Measurements from ENCODE around the gene UST.

The UST gene

DNA sequence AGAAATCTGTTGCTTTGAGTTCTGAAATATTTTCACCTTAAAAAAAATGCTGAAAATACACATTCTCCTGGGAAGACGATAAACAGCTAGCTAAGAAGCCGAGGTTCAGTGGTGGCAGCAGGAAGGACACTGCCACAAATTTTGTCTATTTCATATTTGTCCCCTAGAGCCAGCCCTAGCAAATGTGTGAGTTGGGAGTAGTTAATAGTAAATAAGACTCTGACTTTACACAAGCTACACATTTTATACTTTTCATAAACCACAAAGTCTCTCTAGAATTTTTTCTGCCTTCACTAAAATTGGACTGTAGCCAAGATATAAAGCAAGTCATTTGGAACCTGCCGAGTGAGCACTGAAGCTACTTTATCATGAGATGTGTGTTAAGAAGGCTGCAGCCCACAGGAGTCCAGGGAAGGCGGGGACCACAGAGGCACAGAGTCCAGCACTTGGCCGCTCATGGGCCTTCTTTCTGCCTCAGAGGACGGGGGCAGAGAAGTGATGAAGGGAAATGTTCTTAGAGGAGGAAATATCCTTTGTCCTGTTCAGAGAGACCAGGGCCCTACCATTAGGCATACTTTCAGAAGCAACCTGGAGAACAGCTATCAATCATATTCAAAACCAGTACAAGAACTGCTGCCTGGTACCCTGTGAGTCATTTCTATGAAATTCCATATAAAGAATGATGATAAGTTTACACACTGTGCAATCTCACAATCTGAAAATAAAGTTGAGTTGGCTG lies 329.0 kb downstream of the UST start:
- no peak overlapping the region for H3K27ac Mint-ChIP-seq
- H3K4me3 Mint-ChIP-seq, result no peak overlapping the region
- H3K9me3 Mint-ChIP-seq, result peaks cover 5% of the 10 kb centered on the region
- H3K4me1 Mint-ChIP-seq, result peaks cover 13% of the 10 kb centered on the region
- DNase-seq, result no peak
- peaks cover 2% of the 10 kb centered on the region for H3K27me3 Mint-ChIP-seq (ENCODE audit: low read depth, poor library complexity)
- peaks cover 52% of the 10 kb centered on the region for H3K36me3 Mint-ChIP-seq (ENCODE audit: low read depth)
- TF ChIP-seq, protein P1, sequence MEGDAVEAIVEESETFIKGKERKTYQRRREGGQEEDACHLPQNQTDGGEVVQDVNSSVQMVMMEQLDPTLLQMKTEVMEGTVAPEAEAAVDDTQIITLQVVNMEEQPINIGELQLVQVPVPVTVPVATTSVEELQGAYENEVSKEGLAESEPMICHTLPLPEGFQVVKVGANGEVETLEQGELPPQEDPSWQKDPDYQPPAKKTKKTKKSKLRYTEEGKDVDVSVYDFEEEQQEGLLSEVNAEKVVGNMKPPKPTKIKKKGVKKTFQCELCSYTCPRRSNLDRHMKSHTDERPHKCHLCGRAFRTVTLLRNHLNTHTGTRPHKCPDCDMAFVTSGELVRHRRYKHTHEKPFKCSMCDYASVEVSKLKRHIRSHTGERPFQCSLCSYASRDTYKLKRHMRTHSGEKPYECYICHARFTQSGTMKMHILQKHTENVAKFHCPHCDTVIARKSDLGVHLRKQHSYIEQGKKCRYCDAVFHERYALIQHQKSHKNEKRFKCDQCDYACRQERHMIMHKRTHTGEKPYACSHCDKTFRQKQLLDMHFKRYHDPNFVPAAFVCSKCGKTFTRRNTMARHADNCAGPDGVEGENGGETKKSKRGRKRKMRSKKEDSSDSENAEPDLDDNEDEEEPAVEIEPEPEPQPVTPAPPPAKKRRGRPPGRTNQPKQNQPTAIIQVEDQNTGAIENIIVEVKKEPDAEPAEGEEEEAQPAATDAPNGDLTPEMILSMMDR (IDR thresholded peaks at IDR 0.05), result no peak

DNA sequence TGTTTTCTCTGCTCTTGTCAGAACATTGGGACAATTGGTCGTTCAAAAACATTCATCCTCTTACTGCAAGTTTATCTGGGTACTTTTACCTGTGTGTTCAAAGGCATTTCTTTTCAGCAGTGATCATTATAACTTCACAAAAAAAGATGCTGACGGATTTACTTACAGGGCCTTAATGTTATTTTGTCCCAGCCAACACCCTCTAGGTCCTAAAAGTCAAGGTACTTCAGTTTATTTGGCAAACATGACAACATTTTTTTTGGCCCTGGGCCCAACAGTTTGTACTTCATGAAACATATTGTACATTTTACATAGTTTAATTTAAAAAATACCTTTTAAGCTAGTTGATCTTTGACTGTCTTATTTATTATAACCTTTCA lies 329.5 kb downstream of the UST start:
- H3K27ac Mint-ChIP-seq, result no peak overlapping the region

DNA sequence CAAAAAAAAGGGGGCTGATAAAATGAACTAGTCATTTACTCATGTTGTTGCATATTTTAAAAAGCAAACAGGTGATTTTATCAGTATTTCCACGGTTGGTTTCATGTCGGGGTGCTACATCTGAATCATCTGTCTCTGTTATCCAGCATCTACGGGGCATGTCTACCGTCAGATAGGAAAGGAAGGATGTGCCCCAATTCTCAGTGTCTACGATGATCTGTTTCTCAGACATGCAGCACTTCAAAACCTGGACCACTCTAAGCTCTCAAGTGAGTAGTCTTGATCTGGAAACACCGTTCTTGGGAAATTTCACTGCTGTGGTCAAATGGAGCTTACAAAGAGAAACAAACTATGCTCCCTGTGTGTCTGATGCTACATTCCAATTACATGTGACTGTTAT lies 330.4 kb downstream of the UST start:
- no peak for DNase-seq
- no peak overlapping the region for H3K4me3 Mint-ChIP-seq
- H3K36me3 Mint-ChIP-seq (ENCODE audit: low read depth), result peaks cover 45% of the 10 kb centered on the region
- peaks cover 2% of the 10 kb centered on the region for H3K27me3 Mint-ChIP-seq (ENCODE audit: low read depth, poor library complexity)
- peaks cover 5% of the 10 kb centered on the region for H3K9me3 Mint-ChIP-seq
- no peak overlapping the region for H3K27ac Mint-ChIP-seq
- H3K4me1 Mint-ChIP-seq, result peaks cover 17% of the 10 kb centered on the region
- TF ChIP-seq, protein P1 (IDR thresholded peaks at IDR 0.05), result no peak

More for the DNA sequence above, 329.5 kb downstream of the UST start:
- Mint-ChIP-seq H3K9me3 (peaks cover 5% of the 10 kb centered on the region), H3K36me3 (ENCODE audit: low read depth) (peaks cover 52% of the 10 kb centered on the region), H3K4me1 (peaks cover 17% of the 10 kb centered on the region), H3K27me3 (ENCODE audit: low read depth, poor library complexity) (peaks cover 2% of the 10 kb centered on the region), H3K4me3 (no peak overlapping the region)
- TF ChIP-seq, protein P1 (IDR thresholded peaks at IDR 0.05), result no peak
- DNase-seq, result no peak

DNA sequence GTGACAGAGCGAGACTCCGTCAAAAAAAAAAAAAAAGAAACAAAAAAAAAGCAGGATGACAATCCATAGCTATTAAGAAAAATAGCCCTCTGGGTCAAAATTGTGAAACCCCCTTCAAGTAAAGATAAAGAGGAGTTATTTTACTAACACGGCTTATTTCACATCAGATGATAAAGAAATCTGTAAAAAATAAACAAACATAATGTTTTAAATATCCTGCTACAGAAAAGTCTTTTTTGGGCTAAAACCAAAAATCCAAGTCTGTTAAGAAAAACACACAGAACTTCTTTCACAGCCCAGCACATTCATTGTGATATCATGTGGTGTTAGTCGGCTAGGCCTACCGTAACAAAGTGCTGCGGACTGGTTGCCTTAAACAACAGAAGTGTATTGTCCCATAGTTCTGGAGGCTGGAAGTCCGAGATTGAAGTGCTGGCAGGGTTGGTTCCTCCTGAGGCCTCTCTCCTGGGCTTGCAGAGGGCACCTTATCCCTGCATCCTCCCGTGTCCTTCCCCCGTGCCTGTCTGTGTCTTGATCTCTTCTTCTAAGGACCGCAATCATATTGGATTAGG lies 331.5 kb downstream of the UST start:
- Mint-ChIP-seq H3K27ac (no peak overlapping the region), H3K9me3 (peaks cover 5% of the 10 kb centered on the region), H3K4me3 (no peak overlapping the region), H3K36me3 (ENCODE audit: low read depth) (peaks cover 39% of the 10 kb centered on the region), H3K4me1 (peaks cover 17% of the 10 kb centered on the region), H3K27me3 (ENCODE audit: low read depth, poor library complexity) (peaks cover 2% of the 10 kb centered on the region)
- TF ChIP-seq, protein P1 (IDR thresholded peaks at IDR 0.05), result no peak
- DNase-seq, result no peak

DNA sequence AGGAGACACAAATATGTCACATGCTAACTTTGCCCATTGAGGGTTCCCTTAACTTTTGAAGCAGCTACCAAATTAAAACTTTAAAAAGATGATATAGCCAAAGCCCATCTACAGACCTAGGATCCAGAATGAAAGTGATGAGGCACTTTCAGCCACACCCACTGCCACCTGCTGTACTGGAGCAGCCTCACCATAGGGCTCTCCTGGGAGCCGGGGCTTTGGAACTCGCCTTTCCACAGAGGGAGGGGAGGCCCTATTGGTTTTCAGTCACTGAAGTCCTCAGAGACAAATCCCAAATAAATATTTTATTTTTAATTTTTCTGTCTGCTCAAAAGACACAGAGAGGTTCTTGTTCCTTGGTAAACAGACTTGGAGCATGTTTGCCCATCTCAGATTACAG lies 332.6 kb downstream of the UST start:
- H3K4me3 Mint-ChIP-seq, result no peak overlapping the region
- TF ChIP-seq, protein P1 (IDR thresholded peaks at IDR 0.05), result no peak
- peaks cover 5% of the 10 kb centered on the region for H3K9me3 Mint-ChIP-seq
- peaks cover 28% of the 10 kb centered on the region for H3K36me3 Mint-ChIP-seq (ENCODE audit: low read depth)
- no peak for DNase-seq
- H3K27me3 Mint-ChIP-seq (ENCODE audit: low read depth, poor library complexity), result peaks cover 6% of the 10 kb centered on the region
- peaks cover 17% of the 10 kb centered on the region for H3K4me1 Mint-ChIP-seq
- no peak overlapping the region for H3K27ac Mint-ChIP-seq

Measured in nephron progenitor cell (in vitro differentiated cells).